GM12878 (cell line): ENCODE results near the gene FAM76B. TPM values are rescaled to one million over a fixed set of nuclear protein-coding genes. Genes with fewer than 3 reads are reported as not detected.
A peak's percentile ranks its signal among the peaks of the same experiment; 100 is the strongest.

Experiments
- ATAC-seq: fragments of 200-7000 bp; cut with Tn5 transposase; 3 replicates; pipeline ENCODE4 v1.9.1; 2020; ENCODE audit warnings: mild to moderate bottlenecking, moderate library complexity
- BruUV-seq: library from RNA; stranded (reverse); fragments of 400-500 nt; replicated peaks from 2 replicates; lab custom pipeline; 2021; lab: Mats Ljungman, UMichigan
- CTCF ChIA-PET: fragments of 300-600 bp; sonication (Branson Sonifier 250); formaldehyde crosslinking; extraction: SDS; loops from one replicate; lab custom pipeline; 2021; ENCODE audit warnings: inconsistent platforms; lab: Yijun Ruan, JAX
- POLR2A ChIA-PET: fragments of 350-600 bp; formaldehyde crosslinking; extraction: SDS; loops from one replicate; lab custom pipeline; 2021; ENCODE audit warnings: inconsistent platforms; lab: Charles Lee
- RAD21 ChIA-PET: fragments of 300-600 bp; sonication (Branson Sonifier 250); formaldehyde crosslinking; loops from one replicate; lab custom pipeline; 2023; ENCODE audit warnings: antibody characterized with exemption; ENCODE audit not compliant: unreplicated experiment; lab: Charles Lee
- SMC1A ChIA-PET: fragments of 300-600 bp; sonication (Branson Sonifier 250); formaldehyde crosslinking; loops from one replicate; lab custom pipeline; 2023; ENCODE audit not compliant: unreplicated experiment, uncharacterized antibody; lab: Charles Lee
- DNase-seq: peaks from one replicate; pipeline ENCODE4 v3.0.0-alpha.2; 2011; ENCODE audit warnings: low read depth, low spot score
- FAIRE-seq: peaks from 3 replicates; lab custom pipeline; 2011; peaks lifted over from hg19 to GRCh38; lab: Jason Lieb, UNC
- H2AFZ ChIP-seq: 2 replicates; pipeline ENCODE4 v1.6.0; 2011; ENCODE audit warnings: low read depth, low read length, control low read depth; ENCODE audit not compliant: control insufficient read depth
- H3K27ac ChIP-seq: 2 replicates; pipeline ENCODE4 v1.5.1; 2011; ENCODE audit warnings: control low read depth; ENCODE audit not compliant: control insufficient read depth, insufficient read depth
- H3K27me3 ChIP-seq, 2 experiments: replicated peaks in 1 of 2; 2 replicates each; pipeline versions ENCODE4 v1.6.0 to v1.6.1; 2011; ENCODE audit warnings: low read length in 1 of 2; ENCODE audit not compliant: control insufficient read depth in 2 of 2, insufficient read depth in 2 of 2
- H3K36me3 ChIP-seq, 2 experiments: 2 replicates each; pipeline ENCODE4 v1.5.1; 2011; ENCODE audit warnings: low read length in 1 of 2; ENCODE audit not compliant: control insufficient read depth in 2 of 2, insufficient read depth in 2 of 2
- H3K4me1 ChIP-seq: 2 replicates; pipeline ENCODE4 v1.6.1; 2011; ENCODE audit warnings: mild to moderate bottlenecking, low read length, moderate library complexity, mixed read lengths; ENCODE audit not compliant: control insufficient read depth, insufficient read depth
- H3K4me2 ChIP-seq: 2 replicates; pipeline ENCODE4 v1.6.0; 2011; ENCODE audit warnings: control low read depth; ENCODE audit not compliant: control insufficient read depth, insufficient read depth
- H3K4me3 ChIP-seq: fragments of 200-600 bp; sonication (generic); 2 replicates; pipeline ENCODE4 v1.5.1; 2016
- H3K79me2 ChIP-seq: 2 replicates; pipeline ENCODE4 v1.6.0; 2011; ENCODE audit warnings: low read length; ENCODE audit not compliant: control insufficient read depth, insufficient read depth
- H3K9ac ChIP-seq: 2 replicates; pipeline ENCODE4 v1.8.0; 2011; ENCODE audit warnings: low read length, control low read depth, mixed read lengths; ENCODE audit not compliant: control insufficient read depth, insufficient read depth
- H3K9me3 ChIP-seq: replicated peaks from 3 replicates; pipeline ENCODE4 v1.5.1; 2011; ENCODE audit warnings: mild to moderate bottlenecking, low read length; ENCODE audit not compliant: control insufficient read depth, insufficient read depth
- H4K20me1 ChIP-seq: 2 replicates; pipeline ENCODE4 v1.6.0; 2011; ENCODE audit not compliant: control insufficient read depth, insufficient read depth
- BHLHE40 ChIP-seq, 2 experiments: fragments of 450-650 bp in 1 of 2; IDR thresholded peaks; 2 replicates each; pipeline ENCODE4 v1.6.1; 2011 to 2017; ENCODE audit warnings: low read depth in 2 of 2, borderline replicate concordance in 1 of 2, improper control_type of control experiment in 1 of 2, low read length in 1 of 2, mild to moderate bottlenecking in 1 of 2
- E4F1 ChIP-seq: fragments of 450-650 bp; IDR thresholded peaks from 2 replicates; pipeline ENCODE4 v1.6.1; 2018; ENCODE audit warnings: borderline replicate concordance, mild to moderate bottlenecking; ENCODE audit not compliant: partially characterized antibody
- EGR1 ChIP-seq, 2 experiments: IDR thresholded peaks; 1 replicate in 1 of 2; 2 replicates in 1 of 2; pipeline ENCODE4 v1.6.1; 2011 to 2012; ENCODE audit warnings: low read depth in 2 of 2, low read length in 2 of 2, borderline replicate concordance in 1 of 2, mild to moderate bottlenecking in 1 of 2, moderate library complexity in 1 of 2
- FOXK2 ChIP-seq: fragments of 450-650 bp; IDR thresholded peaks from 2 replicates; pipeline ENCODE4 v1.6.1; 2017; ENCODE audit warnings: mild to moderate bottlenecking, moderate library complexity
- RAD51 ChIP-seq: fragments of 450-650 bp; IDR thresholded peaks from 2 replicates; pipeline ENCODE4 v1.6.1; 2016; ENCODE audit warnings: moderate library complexity, mild to moderate bottlenecking, inconsistent platforms
- SIN3A ChIP-seq: IDR thresholded peaks from 2 replicates; pipeline ENCODE4 v1.6.1; 2012; ENCODE audit warnings: low read depth, low read length, improper control_type of control experiment
- SMC3 ChIP-seq: IDR thresholded peaks from 2 replicates; pipeline ENCODE4 v1.6.1; 2011; ENCODE audit warnings: low read length, improper control_type of control experiment, borderline replicate concordance
- TAF1 ChIP-seq: IDR thresholded peaks from 2 replicates; pipeline ENCODE4 v1.6.1; 2011; ENCODE audit warnings: mild to moderate bottlenecking, low read depth, low read length, borderline replicate concordance
- TCF12 ChIP-seq: IDR thresholded peaks from 2 replicates; pipeline ENCODE4 v1.6.1; 2011; ENCODE audit warnings: low read depth, mild to moderate bottlenecking, low read length
- USF1 ChIP-seq: IDR thresholded peaks from 2 replicates; pipeline ENCODE4 v1.6.1; 2011; ENCODE audit warnings: borderline replicate concordance, low read depth, mild to moderate bottlenecking, moderate library complexity, mixed read lengths, low read length; ENCODE audit not compliant: insufficient read depth; ENCODE audit errors: extremely low read length
- WGBS: methylation state at CpG from one replicate; pipeline ENCODE4 v1.1.6; 2016; ENCODE audit warnings: low lambda C conversion rate; ENCODE audit not compliant: insufficient replicate concordance, insufficient coverage; ENCODE audit errors: missing lambda C conversion rate; 5-methylcytosine and 5-hydroxymethylcytosine counted together
- in situ Hi-C: fragments of 300-500 bp; cut with MboI; formaldehyde crosslinking; loops from 9 replicates; pipeline ENCODE4 v1.14.3; 2018; ENCODE audit warnings: mixed read lengths
- intact Hi-C: fragments of 100-400 bp; cut with micrococcal nuclease; formaldehyde crosslinking; loops from one replicate; pipeline ENCODE4 v1.14.2; 2022; ENCODE audit not compliant: unreplicated experiment
- polyA plus RNA-seq, 11 experiments: library from polyadenylated mRNA; depleted of rRNA in 4 of 11; unstranded in 6 of 11; stranded (reverse) in 5 of 11; fragments of >200 nt; fragmentation: Nextera tagmentation in 4 of 11; fragmentation: Illumina TruSeq in 1 of 11; extraction: Ambion mirVana in 4 of 11; extraction: Trizol in 1 of 11; gene quantifications; 1 replicate in 1 of 11; 2 replicates in 10 of 11; pipeline versions ENCODE4 v1.2.1 to v1.2.3, GENCODE V29; 2011 to 2016; ENCODE audit warnings: inconsistent platforms in 2 of 11, missing spikeins in 2 of 11, low read depth in 1 of 11
- total RNA-seq, 4 experiments: library from RNA; depleted of rRNA in 3 of 4; stranded (reverse); fragments of >200 nt in 3 of 4; fragmentation: Illumina TruSeq in 1 of 4; extraction: Trizol in 1 of 4; gene quantifications; 2 replicates each; pipeline versions ENCODE4 v1.2.1 to v1.2.3, GENCODE V29; 2013 to 2021
- TF ChIP-seq, protein P1 (sequence below): fragments of 450-650 bp; IDR thresholded peaks from 2 replicates; pipeline ENCODE4 v1.6.1; 2016; ENCODE audit warnings: mild to moderate bottlenecking
- TF ChIP-seq, protein P2 (sequence below): IDR thresholded peaks from 2 replicates; pipeline ENCODE4 v1.6.1; 2011; ENCODE audit warnings: low read depth, low read length, improper control_type of control experiment, borderline replicate concordance
- TF ChIP-seq, protein P3 (sequence below): IDR thresholded peaks from 2 replicates; pipeline ENCODE4 v1.6.1; 2012; ENCODE audit warnings: low read depth, low read length, improper control_type of control experiment

The FAM76B gene
- total and polyA plus RNA-seq, 10 of the 15 experiments (the other 5 are each of a cell fraction or from before 2014, with no cell fraction given): 13.5 to 56.8 (median 28.4) TPM

DNA sequence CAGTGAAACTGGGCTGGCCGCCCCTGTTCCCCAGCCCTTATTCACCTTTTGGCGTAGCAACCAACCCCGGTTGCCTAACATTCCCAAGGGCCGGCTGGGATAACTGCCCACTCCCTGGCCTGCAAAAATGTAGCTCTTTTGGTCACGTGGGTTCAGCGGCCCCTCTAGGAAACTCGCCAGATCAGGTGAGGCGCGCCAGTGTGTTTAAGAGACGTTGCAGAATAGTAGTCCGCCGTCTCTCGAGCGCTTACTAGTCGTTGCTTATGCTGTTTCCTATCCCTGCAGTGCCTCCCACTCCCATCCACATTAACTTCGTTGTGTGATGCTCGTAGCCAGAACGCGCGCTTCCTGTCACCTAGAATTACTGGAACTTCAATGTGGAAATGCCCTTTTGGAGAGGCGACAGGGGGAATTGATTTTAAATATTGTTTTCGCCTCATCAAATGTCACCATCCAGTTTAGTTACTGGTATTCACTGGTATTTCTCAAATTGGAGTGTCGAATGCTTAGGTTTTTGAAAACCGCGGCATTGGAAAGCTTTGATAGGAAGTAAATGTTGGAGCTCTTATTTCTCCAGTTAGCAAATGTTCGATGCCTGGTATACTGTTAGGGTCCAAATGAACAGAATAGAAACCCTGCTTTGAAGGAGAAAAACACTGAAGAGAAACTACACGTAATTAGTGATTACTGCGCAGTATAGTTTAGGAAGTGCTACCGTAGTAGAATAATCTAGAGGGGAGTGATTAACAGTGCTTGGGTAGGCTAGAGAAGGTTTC is 1.5 kb upstream of the FAM76B start:
- BruUV-seq: no TSS peak
- peak; percentile 29 for ATAC-seq
- ChIA-PET POLR2A (interaction anchor here (0.6 to 5.5 kb wide), 15 partner anchors 11 to 724 kb away, joined by 3 to 29 read pairs (median 5); partner anchors contain the start of genes CCDC82, JRKL, SESN3 and SRSF8), SMC1A (interaction anchor here (0.8 to 5.6 kb wide), 22 partner anchors 9 to 723 kb away, joined by 3 to 37 read pairs (median 4); partner anchors contain the start of genes CCDC82, JRKL and MAML2), RAD21 (interaction anchor here (0.7 to 3.1 kb wide), 13 partner anchors 11 to 722 kb away, joined by 3 to 20 read pairs (median 4); partner anchors contain the start of genes CCDC82, JRKL and SESN3), CTCF (interaction anchor here (0.6 to 3.3 kb wide), 21 partner anchors 11 to 724 kb away, joined by 3 to 16 read pairs (median 4); partner anchors contain the start of genes MAML2, SESN3 and SRSF8)
- peak overlapping the region; percentile 87 for H3K4me3 ChIP-seq
- no peaks in the 10 kb centered on the region for H3K27me3 ChIP-seq
- 2% methylated on average over 29 of the region's 29 CpGs for WGBS
- H3K9ac ChIP-seq: peak overlapping the region; percentile 94
- peak overlapping the region; percentile 83 for H2AFZ ChIP-seq
- intact Hi-C loops: loop anchor here (5.0 kb wide), 2 partner anchors 131 to 636 kb away; partner anchors contain the start of gene MTMR2
- H3K9me3 ChIP-seq: no peaks in the 10 kb centered on the region
- FAIRE-seq: no peak
- in situ Hi-C loops: loop anchor here (5.0 kb wide), 1 partner anchor 596 kb away; the partner anchor contains the start of gene CCDC82
- peaks cover 74% of the 10 kb centered on the region for H3K79me2 ChIP-seq
- H3K4me1 ChIP-seq: 0 out of 2 replicates have a peak, but pooled peaks cover 3% of the 10 kb centered on the region
- peak; percentile 24 for DNase-seq
- H3K27ac ChIP-seq: peak overlapping the region; percentile 90
- H4K20me1 ChIP-seq: no peaks in the 10 kb centered on the region
- H3K36me3 ChIP-seq: peaks cover 0 to under 1% of the 10 kb centered on the region in 2 experiments; a peak in 2 of 4 replicates
- H3K4me2 ChIP-seq: peak overlapping the region; percentile 46
- TF ChIP-seq TCF12 (no peak), FOXK2 (no peak), TAF1 (peak; percentile 57), BHLHE40 (IDR thresholded peaks at IDR 0.05; ENCODE audit: borderline replicate concordance in 1 of 2, low read depth in 2 of 2, low read length in 1 of 2) (peak; percentile 39 to 67; a peak in 2 of 4 replicates), RAD51 (peak; percentile 97), EGR1 (IDR thresholded peaks at IDR 0.05; ENCODE audit: borderline replicate concordance in 1 of 2, low read depth in 2 of 2, low read length in 2 of 2) (0 out of 3 replicates have a peak, but pooled peaks of 1 of the 2 experiments have one; percentile 3), SIN3A (no peak; the same call in 1 of the 2 replicates), SMC3 (no peak), E4F1 (no peak), USF1 (peak; percentile 80)
- TF ChIP-seq, protein P1, sequence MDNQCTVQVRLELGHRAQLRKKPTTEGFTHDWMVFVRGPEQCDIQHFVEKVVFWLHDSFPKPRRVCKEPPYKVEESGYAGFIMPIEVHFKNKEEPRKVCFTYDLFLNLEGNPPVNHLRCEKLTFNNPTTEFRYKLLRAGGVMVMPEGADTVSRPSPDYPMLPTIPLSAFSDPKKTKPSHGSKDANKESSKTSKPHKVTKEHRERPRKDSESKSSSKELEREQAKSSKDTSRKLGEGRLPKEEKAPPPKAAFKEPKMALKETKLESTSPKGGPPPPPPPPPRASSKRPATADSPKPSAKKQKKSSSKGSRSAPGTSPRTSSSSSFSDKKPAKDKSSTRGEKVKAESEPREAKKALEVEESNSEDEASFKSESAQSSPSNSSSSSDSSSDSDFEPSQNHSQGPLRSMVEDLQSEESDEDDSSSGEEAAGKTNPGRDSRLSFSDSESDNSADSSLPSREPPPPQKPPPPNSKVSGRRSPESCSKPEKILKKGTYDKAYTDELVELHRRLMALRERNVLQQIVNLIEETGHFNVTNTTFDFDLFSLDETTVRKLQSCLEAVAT: peak; percentile 32; the same call in 1 of the 2 replicates
- TF ChIP-seq, protein P2, sequence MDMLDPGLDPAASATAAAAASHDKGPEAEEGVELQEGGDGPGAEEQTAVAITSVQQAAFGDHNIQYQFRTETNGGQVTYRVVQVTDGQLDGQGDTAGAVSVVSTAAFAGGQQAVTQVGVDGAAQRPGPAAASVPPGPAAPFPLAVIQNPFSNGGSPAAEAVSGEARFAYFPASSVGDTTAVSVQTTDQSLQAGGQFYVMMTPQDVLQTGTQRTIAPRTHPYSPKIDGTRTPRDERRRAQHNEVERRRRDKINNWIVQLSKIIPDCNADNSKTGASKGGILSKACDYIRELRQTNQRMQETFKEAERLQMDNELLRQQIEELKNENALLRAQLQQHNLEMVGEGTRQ: peak; percentile 70
- TF ChIP-seq, protein P3, sequence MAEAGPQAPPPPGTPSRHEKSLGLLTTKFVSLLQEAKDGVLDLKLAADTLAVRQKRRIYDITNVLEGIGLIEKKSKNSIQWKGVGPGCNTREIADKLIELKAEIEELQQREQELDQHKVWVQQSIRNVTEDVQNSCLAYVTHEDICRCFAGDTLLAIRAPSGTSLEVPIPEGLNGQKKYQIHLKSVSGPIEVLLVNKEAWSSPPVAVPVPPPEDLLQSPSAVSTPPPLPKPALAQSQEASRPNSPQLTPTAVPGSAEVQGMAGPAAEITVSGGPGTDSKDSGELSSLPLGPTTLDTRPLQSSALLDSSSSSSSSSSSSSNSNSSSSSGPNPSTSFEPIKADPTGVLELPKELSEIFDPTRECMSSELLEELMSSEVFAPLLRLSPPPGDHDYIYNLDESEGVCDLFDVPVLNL: 0 out of 2 replicates have a peak, but pooled peaks have one; percentile 7
